COLO668 (cell line): ENCODE results near the gene MYBPC3.

Experiments
- DNase-seq: peaks from one replicate; lab custom pipeline; 2025; ENCODE audit not compliant: unreplicated experiment; lab: John Stamatoyannopoulos, UW

MYBPC3 gene

DNA sequence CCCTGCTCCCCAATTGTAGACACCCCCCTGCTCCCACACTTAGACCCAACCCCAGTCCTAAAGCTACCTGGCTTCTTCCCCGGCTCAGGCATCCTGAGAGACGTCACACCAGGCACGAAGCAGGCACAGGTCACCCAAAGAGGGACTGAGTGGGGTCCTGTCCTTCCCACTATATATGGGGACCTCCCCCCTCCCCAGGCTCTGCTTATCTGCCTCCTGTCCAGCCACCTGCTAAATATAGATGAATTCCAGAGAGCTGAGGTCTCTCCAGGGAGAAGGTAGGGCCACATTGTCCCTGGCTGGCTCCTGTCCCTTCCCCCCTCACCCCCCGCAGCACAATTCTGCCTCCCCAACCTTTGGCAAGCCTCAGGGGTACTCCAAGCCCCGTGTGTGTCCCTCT lies at the start of gene MYBPC3:
Gene MYBPC3, minus strand, starts transcription at position 147 of the 400 bp plus-strand sequence. Its CDS starts 55 bp downstream, at position 92.
- DNase-seq, result no peak

DNA sequence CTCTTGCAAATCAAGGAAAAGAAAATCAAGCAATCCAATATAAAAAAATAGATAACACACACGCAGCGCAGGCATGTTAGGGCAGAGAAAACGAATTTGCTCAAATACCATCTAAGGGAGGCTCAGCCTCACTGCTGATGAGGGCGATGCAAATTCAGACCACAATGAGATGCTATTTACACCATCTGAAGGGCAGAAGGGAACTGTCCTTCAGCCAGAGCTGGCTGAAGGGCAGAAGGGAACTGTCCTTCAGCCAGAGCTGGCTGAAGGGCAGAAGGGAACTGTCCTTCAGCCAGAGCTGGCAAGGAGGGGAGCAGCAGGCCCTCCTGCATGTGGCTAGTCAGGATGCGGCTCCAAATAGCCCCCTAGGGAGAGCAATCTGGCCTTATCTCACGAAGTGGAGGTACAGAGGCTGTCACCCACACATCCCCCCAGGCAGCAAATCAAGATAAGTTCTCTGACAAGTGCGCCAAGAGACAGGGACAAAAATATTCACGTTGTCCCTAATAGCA lies 48.3 kb upstream of the MYBPC3 start:
- no peak for DNase-seq

DNA sequence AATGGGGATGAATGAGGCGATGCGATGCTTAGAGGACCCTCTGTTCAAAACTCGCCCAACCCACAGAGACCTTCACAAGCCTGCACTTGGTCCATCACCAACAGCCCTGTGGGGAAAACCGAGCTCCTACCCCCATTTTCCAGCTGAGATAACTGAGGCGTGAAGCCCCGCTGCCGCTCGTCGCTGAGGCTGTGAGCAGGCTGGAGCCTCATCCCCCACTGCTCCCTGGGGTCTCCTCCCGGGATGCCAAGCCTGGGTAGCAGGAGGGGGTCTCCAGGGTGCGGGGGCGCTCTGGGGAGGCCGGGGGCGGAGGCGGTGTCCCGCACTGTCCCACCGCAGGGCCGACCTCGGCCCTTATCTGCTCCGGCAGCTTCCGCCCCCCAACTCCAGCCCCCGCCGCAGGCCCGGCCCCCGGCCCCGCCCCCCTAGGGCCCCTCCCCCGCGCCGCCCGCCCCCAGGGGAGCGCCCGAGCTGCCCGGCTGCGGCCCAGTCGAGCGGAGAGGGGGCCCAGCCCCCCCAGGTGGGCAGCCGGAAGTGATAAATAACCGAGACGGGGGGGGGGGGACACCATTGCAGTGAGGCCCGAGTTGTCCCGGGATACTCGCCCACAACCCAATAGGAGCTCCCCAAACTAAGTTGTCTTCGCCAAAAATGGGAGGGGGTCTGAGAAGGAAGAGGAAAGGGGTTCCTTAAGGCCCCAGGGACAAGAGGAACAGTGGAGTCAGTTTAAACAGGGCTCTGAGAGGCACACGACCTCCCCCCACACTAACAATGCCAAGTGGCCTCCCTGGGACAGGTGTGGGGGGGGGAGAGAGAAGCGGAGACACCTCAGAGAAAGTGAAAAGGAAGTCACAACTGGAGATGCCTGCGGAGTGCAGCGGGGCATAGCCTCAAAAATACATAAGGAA lies 47.6 kb upstream of the MYBPC3 start:
- no peak for DNase-seq

DNA sequence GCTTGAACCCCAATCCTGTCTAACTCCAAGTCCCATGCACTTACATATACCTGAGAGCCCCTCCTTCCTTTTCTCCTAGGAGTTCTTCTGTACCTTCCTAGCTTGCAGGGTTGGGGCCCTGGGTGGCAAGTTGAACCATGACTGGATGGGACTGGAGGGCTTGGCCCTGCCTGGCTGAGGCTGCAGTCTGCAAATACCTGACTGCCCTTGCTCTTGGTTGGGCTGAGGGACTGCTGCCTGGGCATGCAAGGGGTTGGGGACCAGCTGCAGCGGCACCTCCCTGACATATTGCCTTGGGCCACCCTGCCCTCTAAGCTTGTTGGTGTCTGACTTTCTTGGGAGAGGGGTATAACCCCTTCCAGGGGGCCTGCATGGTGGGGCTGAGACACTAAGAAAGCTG lies 46.0 kb upstream of the MYBPC3 start:
- DNase-seq, result no peak

DNA sequence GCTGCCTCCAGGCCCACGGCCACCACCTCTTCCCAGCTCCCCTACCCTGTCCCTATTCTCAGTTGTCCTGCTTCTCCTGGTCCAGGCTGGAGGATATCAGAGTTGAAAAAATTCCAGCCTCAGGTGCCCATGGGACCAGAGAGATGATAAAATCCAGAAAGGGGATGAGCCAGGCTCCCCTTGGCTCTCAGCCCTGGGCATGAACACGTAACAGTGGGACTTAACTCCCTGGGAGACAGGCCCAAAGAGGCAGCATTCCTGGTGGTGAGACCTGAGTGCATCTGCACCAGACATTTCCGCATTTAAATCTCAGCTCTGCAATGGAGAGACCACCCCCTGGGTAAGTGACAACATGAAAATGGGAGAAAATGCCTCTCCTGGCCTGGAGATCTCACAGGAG lies 45.5 kb upstream of the MYBPC3 start:
- no peak for DNase-seq

DNA sequence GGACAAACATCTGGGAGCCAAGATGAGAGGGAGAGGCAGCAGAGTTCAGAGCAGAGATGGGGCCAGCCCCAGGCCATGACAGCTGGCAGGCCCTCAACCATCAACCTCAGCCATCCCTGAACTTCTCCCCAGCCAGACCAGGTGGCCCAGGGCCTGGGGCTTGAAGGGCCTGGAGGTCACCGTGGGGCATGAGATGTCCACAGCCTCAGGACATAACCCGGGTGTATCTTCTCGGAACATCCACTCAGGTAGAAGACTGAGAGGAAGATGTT lies 43.5 kb upstream of the MYBPC3 start:
- DNase-seq, result no peak

DNA sequence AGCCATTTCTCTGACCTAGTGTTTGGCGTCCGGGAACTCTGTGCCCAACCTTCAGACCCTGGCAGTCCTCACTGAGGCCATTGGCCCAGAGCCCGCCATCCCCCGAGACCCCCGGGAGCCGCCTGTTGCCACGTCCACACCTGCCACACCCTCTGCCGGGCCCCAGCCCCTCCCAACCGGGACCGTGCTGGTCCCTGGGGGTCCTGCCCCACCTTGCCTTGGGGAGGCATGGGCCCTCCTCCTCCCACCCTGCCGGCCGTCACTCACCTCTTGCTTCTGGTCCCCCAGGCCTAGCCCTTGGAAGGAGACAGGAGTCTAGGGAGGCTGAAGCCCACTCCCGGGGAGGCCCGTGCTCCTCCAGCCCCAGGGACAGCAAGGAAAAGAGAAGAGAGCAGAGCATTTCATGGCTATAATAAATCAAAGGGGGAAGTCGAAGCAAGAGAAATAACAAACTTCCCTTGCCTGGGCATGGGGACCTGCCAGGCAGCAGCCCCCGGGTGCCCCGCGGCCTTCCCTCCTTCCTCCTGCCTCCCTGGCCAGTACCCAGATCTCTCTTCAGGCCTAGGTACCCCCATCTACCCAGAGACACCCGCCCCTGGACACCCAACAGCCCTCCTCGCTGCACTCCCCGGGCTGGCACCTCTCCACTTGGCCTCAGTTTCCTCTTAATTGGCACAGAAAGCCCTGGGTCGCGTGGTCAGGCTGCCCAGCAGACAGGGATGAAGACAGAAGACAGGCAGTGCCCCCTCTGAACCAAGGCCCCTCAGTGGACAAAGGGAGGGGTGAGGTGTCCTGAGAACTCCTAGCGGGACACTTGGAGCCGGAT lies 42.9 kb upstream of the MYBPC3 start:
- no peak for DNase-seq

DNA sequence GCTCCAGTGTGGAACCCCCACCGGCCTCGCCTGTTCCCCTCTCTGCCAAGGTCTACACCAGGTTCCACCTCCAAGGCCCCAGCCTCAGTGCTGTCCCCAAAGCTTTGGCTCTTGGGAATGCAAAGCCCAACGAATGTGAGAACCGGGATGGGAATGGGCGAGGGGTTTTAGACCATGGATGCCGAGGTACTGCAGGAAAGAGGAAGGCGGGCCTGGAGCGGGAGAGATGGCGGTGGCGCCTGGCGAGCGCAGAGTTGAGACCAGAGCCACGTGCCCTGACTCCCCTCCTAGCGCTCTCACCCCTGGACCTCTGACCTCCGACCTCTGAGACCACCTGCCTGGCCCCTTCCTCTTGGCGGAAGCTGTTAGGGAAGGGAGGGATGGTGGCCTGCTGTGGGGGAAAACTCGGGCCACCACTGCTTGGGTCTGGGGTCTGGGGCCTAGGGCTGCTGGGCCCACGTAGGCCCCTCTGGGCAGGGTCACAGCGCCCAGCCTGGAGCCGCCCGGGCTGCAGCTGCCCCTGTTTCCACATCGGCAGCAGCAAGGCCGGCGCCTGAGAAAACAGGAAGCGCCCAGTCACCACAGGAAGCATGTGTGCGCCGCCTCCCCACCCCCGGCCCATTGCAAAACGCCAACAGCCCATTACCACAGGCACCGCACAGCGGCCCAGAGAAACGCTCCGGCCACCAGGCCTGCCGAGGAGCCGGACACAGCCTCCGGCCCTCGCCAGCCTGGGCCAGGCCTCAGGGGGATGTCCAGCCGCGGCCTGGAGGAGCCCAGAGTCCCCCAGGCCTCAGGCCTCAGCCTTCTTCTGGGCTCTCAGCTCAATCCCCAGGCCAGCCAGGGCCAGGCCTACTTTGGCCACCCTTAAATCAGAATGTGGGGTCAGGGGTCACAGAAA lies 42.1 kb upstream of the MYBPC3 start:
- no peak for DNase-seq

DNA sequence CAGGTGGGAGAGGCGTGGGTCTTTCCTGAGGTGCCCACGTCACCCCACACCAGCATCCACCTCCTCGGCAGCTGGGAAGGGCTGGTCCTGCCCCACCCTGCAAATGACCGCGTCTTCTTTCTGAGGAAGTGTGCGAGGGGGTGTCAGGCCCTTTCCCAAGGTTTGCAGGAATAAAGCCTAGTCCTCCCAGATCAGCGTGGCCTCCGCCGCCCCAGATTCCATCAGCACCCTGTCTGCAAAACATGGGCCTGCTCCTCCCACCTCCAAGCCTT lies 41.5 kb upstream of the MYBPC3 start:
- no peak for DNase-seq

DNA sequence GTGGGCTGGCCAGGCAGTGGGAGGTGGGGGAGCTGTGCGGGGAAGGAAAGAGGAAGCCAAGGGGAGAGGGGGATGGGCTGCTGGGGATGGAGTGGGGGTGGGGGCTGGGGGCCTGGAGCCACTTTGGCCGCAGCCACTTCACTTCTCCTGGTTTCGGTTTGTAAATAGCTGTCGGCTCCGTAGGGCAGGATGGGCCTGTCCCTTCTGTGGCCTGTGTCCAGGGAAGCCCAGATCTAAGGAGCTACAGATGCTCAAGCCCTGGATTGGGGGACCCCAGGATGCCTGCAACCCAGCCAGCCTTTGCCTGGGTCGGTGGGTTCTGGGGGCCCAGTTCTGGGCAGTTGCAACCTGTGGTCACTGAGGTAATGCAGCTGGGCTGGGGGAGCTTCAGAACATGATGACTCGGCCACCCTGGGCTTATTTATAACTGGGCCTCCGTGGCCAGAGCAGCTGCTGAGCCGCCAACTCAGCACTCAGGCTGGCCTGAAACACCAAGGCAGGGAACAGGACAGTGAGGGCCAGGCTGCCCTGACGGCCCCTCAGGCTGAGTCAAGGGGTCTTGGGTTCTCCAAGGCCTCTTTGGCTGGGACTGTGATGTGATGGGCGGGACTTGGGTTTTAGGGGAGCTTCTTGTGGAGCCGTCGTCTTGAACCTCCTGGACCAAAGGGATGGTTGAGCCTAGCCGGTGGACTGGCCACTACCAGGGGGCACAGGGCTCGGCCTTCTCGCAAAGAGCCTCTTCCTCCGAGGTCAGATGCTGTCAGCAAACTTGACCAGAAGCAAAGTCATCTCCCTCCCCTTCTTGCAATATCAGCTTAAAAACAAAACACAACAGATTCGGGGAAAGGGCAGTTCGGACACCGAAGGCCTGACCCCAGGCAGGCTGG lies 40.9 kb upstream of the MYBPC3 start:
- DNase-seq, result no peak

DNA sequence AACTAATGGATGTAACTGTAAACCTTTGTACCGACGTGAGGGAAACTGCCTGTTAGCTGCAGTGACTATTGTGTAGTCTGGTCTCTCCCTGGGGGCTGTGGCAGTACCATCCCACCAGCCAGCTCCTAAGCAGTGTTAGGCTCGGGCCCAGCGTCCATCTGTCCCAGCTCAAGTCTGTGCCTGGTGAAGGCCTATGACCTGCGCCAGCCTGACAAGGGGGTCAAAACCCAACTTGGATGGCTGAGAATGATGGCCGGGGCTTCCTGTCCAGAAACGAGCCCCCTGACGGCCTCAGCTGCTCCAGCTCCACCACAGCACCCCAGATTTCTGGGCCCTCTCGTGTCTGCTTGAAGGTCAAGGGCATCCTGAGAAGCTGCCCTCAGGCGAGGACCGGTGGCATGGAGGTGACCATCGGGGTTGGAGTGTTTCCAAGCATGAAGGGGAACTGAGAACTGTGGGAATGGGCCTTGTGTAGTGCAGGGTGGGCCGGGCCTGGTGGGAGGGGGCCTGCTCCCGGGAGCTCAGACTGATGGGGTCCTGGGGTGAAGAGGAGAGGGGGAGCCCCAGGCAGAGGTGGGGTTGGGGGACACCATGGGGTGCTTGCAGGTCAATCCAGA lies 40.2 kb upstream of the MYBPC3 start:
- no peak for DNase-seq

DNA sequence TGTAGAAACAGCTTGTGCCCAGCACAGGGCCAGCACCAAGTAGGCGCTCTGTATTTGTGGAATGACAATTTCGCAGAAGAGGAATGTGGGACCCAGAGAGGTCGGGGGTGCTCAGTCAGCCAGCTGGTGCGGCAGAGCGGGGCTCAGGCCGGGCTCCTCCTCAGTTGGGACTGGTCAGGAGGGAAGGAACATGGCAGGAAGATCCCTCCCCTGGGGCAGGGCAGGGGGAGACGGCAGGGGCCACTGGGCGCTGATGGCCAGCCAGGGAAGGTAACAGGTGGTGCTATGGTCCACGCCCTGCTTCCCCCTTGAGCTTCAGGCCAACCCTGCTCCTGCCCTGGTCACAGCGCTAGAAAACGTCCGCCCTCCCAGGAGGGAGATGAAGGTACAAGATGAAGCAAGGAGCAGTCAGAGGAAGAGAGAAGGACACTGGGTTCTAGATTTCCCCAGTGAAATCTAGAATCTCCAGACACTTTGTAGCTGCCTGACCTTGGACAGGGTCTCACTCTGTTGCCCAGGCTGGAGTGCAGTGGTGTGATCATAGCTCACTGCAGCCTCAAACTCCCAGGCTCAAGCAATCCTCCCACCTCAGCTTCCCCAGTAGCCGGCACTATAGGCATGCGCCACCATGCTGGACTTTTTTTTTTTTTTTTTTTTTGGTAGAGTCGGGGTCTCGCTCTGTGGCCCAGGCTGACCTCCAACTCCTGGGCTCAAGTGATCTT lies 39.4 kb upstream of the MYBPC3 start:
- DNase-seq, result no peak

DNA sequence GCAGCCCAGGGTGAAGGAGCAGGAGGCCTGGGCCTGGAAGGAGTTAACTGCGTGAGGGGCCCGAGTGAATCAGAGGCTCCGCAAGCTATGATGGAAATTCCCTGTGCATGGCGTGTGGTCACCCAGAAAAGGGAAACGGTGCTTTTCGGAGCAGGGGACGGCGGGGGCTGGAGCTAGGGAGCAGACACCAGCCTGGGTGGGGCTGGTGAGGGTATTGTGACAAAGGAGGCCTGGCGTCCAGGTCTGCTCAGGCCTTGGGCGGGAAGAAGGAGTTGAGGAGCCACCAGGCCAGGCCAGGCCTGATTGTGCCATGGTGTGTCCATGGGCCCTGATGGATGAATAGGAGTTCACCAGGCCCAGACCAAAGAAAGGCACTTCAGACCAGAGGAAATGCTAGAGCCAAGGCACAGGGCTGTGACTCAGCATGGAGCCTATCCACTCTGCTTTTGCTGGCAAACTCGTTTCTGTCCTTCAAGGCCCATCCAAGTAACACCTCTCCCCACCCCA lies 38.6 kb upstream of the MYBPC3 start:
- DNase-seq, result no peak

DNA sequence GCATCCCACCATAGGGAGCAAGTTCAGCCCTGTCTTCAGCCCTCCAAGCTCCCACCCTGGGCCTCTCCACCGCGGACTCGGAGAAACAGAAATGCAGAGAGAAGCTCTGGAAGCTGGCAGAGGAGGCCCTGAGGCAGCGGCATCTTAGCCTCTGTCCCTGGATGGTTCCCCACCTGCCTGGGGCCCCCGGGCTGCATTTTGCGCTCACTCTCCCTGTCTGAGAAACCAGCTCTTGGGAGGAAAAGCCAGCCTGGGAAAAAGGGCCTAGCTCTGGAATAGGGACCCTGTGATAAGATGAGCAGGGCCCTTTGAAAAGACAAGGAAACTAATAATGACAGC lies 37.9 kb upstream of the MYBPC3 start:
- no peak for DNase-seq

DNA sequence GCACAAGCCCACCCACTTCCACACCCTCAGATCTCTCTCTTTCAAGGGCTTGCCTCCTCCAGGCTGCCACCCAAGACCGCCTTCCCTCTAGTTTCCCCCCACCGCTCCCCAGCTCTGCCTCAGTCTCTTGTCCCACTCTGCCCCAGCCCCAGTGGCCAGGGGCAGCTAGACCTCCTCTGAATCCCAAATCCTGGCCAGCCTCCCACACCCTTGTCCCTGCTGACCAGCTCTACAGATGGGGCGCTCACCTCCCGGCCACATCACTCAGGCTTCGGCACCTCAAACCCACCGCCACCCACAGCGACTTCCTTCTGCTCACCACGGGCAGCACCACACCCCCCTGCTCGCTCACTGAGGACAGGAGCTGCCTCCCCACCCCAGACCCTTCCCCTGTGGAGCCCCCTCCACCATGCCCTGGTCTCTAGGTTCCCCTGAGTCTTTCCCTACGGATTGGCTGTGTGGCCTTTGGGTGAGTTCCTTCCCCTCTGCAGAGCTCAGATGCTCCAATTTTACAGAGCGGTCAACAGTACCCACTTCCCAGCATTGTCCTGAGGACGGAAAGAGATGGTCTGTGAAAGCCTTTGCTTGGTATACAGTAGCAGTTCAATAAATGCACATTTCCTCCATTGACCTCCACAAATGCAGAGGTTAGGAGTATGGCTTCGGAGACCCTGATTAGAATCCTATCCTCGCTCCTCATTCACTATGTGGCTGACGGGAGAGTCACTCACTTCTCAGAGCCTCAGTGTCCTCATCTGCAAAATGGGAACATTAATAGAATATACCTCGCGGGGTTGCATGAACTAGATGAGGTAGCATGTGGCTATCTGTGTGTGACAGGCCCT lies 37.3 kb upstream of the MYBPC3 start:
- DNase-seq, result no peak

DNA sequence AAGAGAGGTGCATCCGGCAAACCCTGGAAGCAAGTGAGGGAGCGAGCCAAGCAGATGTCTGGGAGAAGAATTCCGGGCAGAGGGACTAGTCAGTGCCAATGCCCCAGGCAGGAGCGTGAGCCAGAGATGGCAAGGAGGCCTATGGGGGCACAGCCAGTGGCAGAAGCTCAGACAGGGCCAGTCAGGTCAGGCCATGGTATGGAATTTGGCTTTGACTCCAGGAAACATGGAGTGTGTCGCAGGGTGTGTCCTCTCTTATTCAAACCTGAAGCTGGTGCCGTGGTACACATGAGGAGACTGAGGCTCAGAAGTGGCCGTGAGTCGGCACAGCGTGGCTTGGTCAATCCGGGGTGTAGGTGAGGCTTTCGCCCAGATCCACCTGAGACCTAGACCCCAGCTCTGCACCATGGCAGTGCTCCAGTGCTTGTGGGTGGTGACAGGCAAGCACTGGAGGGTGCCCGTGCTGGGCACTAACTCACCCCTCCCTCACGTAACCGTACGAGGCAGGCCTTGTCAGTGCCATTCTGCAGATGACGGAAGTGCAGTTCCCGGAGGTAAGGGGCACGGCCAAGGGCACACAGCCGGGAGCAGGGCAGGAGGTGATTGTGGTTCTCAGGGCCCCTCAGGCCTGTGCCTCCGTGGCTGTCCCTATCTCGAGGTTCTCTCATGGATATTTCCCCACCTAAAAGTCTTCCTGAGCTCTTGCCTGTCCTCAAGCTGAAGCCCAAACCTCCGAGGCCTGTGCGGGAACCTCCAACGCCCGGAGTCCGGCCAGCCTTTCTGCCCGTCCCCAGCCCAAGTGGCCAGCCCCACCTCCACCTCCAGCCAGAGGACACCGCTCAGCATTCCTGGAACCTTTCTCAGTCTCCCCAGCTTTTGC lies 36.4 kb upstream of the MYBPC3 start:
- no peak for DNase-seq

DNA sequence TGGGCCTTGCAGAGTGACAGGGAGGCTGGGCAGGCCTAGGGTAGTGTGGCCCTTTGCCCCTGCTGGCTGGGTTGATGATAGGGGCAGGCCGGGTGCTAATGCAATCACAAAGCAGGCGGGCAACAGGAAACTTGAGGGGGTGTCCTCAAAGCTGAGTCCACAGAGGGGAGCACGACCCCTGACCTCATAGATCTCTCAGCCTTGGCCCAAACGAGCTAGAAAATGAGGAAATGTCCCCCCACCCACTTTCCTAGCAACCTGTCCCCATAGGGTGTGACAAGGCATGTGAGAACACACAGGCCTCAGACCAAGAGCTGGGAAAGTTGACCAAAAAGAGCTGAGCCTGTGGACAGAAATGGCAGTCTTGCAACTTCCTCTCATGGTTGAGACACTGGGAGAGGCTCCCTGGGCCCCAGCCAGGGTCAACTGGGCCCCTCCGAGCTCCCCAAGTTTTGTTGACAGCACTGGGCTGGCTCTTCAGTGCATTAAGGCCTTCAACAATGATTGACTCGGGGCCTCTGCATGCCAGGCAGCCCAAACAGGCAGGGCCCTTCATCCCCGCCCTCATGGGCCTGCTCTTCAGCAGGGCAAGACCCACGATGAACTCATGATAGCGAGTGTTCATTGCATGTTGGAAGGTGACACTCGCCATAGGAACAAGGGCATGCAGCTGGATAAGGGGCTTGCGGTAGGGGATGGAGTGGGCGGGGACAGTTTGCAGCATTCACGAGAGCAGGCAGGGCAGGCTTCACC lies 35.6 kb upstream of the MYBPC3 start:
- no peak for DNase-seq
